ENCODE measurements around the gene ATP11A. TPM values are rescaled to one million over a fixed set of nuclear protein-coding genes. Genes with fewer than 3 reads are reported as not detected.

The ATP11A gene
- total RNA-seq, 4 donors from 2014 or later: 32.1 to 83.6 (median 46.2) TPM

DNA sequence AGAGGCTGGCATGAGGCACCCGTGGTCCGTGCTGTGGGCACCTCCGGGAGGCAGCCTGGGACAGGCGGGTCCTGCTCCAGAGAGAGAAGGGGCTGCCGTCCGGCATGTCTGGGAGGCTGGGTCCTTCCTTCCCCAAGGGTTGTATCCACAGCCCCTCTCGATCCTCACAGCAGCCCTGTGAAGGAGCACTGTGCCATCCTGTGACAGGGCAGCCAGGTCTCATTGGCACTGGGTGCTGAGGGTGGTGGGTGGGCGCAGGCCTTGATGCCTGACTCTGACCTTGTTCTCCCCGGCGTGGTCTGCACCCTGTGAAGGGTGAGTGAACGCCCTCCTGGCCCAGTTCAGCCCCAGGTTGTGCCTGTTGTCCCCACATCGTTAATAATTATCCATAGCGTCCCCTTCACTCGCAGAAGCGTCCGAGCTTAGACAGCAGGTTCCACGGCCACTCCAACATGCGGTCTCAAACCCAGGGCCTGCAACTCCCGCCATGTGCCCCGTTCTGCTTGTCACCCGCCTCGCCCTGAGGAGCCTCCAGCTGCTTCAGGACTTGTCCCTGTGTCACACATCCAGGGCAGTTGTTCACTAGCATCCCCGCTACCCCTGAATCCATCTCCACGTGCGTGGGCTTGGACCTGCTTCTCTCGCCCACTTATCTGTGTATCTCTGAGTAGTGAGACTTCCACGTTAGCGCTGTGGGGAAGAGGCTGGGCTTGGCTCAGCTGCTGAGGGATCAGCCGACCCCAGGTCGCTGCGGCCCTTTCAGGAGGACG lies 10.6 kb downstream of the ATP11A start:
- intact Hi-C loops (cut with DNase I): no loop called here
- H3K36me3 ChIP-seq: no peaks in the 10 kb centered on the region
- H3K4me3 ChIP-seq (replicated peaks in 1 of 3): no peak overlapping the region
- 88 to 93% methylated on average over 30 to 31 of the region's 32 CpGs for WGBS, 2 donors
- no peaks in the 10 kb centered on the region for H3K27me3 ChIP-seq
- peaks cover 5 to 12% of the 10 kb centered on the region in 2 donors for H3K4me1 ChIP-seq
- TF ChIP-seq, protein P1, sequence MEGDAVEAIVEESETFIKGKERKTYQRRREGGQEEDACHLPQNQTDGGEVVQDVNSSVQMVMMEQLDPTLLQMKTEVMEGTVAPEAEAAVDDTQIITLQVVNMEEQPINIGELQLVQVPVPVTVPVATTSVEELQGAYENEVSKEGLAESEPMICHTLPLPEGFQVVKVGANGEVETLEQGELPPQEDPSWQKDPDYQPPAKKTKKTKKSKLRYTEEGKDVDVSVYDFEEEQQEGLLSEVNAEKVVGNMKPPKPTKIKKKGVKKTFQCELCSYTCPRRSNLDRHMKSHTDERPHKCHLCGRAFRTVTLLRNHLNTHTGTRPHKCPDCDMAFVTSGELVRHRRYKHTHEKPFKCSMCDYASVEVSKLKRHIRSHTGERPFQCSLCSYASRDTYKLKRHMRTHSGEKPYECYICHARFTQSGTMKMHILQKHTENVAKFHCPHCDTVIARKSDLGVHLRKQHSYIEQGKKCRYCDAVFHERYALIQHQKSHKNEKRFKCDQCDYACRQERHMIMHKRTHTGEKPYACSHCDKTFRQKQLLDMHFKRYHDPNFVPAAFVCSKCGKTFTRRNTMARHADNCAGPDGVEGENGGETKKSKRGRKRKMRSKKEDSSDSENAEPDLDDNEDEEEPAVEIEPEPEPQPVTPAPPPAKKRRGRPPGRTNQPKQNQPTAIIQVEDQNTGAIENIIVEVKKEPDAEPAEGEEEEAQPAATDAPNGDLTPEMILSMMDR (IDR thresholded peaks at IDR 0.05): no peak
- no peak for TF ChIP-seq POLR2A (IDR thresholded peaks at IDR 0.05)
- H3K27ac ChIP-seq: no peak overlapping the region
- no peaks in the 10 kb centered on the region for H3K9me3 ChIP-seq
- no peak for DNase-seq

DNA sequence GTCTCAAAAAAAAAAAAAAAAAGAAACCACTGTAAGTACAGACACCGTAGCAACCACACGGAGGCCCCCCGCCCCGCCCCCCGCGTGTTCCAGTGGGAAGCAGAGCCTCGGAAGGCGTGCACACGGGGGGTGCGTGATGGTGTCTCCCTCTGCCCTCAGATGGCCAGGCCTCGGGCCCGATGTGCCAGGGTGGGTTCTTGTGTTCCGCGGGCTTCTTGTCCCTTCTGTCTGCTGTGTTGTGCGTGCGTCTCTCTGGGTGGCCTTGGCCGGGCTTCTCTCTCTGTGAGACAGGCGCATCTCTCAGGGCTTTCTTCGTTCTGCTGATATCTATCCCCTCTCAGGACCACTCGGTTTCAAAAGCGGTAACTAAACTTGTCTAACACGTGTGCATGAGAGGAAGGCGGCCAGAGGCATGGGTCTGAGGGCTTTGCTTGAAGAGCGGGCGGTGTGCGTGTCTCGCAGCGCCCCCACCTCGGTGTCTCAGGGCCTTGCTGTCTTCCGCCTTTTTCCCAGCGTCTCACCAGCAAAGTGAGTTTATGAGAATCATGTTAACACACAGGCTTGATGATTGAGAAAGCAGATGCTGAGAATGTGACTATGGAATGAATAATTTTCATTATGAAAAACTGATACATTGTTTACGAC lies 12.6 kb downstream of the ATP11A start:
- H3K27ac ChIP-seq: no peak overlapping the region
- TF ChIP-seq POLR2A (IDR thresholded peaks at IDR 0.05): no peak
- TF ChIP-seq, protein P1 (IDR thresholded peaks at IDR 0.05): no peak
- no peak overlapping the region for H3K4me3 ChIP-seq (replicated peaks in 1 of 3)
- intact Hi-C loops (cut with DNase I): no loop called here
- H3K4me1 ChIP-seq: peaks cover 5 to 7% of the 10 kb centered on the region in 2 donors
- DNase-seq: no peak
- H3K9me3 ChIP-seq: no peaks in the 10 kb centered on the region
- WGBS, 2 donors: 78 to 91% methylated on average over 31 to 32 of the region's 32 CpGs
- H3K36me3 ChIP-seq: no peaks in the 10 kb centered on the region
- H3K27me3 ChIP-seq: no peaks in the 10 kb centered on the region

DNA sequence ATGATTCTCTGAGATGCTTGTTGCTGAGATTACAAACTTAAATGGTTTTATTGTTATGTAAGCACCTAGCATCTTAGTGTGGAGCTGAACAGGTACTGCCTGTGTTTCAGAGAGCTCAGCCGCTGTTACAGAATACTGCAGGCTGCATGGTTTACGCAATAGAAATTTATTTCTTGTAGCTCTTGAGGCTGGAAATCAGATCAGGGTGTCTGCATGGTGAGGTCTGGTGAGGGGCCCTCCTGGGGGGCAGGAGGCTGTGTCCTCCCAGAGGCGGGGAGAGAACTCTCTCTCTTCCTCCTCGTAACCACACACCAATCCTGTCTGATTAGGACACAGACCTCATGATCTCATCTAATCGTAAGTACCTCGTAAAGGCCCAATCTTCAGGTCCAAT lies 13.1 kb downstream of the ATP11A start:
- 90 to 95% methylated on average over 6 of the region's 6 CpGs for WGBS, 2 donors
- H3K36me3 ChIP-seq: no peaks in the 10 kb centered on the region
- intact Hi-C loops (cut with DNase I): no loop called here
- peaks cover 2% of the 10 kb centered on the region in 2 donors for H3K4me1 ChIP-seq
- H3K9me3 ChIP-seq: no peaks in the 10 kb centered on the region
- TF ChIP-seq, protein P1 (IDR thresholded peaks at IDR 0.05): no peak
- TF ChIP-seq POLR2A (IDR thresholded peaks at IDR 0.05): no peak
- no peaks in the 10 kb centered on the region for H3K27me3 ChIP-seq
- DNase-seq: no peak
- no peak overlapping the region for H3K27ac ChIP-seq
- H3K4me3 ChIP-seq (replicated peaks in 1 of 3): no peak overlapping the region

DNA sequence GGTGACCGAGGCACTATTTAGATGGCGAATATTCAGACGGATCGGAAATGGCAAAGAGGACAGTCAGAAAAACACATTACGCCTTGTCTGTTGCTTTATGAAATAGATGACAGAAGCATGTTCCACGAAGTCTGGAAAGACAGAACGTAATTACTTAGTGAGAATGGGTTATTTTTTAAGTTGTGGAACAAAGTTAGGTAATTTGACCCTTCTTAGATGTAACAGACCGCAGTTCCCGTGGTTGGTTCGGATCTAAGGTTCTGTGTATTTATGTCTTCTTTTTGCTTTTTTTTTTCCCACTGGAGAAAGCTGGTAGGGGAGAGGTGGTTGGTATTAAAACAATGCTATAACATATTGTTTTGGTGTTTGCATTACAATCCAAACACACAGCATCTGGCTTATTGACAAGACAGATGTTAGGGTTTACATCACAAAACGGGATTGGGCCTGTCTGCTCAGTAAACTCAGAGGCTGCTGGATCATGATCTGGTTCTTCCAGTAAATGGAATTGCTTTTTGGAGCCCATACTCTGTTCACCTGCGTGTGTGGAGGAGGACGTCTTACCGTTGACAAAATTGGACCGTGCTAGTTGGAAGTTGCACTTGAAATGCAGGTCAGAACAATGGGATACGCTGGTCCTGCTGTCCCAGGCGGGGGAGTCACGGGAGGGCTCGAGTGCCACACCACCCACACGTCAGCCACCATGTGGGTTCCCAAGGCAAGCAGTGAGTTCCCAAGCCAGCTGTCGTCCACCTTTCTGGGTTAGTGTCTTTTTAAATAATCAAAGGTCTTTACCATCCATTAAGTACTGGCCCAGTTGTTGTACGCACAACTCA lies 13.8 kb downstream of the ATP11A start:
- H3K4me1 ChIP-seq: no peaks in the 10 kb centered on the region
- intact Hi-C loops (cut with DNase I): no loop called here
- no peak overlapping the region for H3K27ac ChIP-seq
- no peaks in the 10 kb centered on the region for H3K36me3 ChIP-seq
- H3K4me3 ChIP-seq (replicated peaks in 1 of 3): no peak overlapping the region
- DNase-seq: no peak
- 86 to 87% methylated on average over 22 of the region's 22 CpGs for WGBS, 2 donors
- TF ChIP-seq, protein P1 (IDR thresholded peaks at IDR 0.05): no peak
- TF ChIP-seq POLR2A (IDR thresholded peaks at IDR 0.05): no peak
- no peaks in the 10 kb centered on the region for H3K27me3 ChIP-seq
- no peaks in the 10 kb centered on the region for H3K9me3 ChIP-seq

Measured in thyroid gland (tissue), 4 donors.